ENCODE data around the gene TRIM15.
"Not testable (repeated sequence)": the region's sequence is repeated elsewhere in the genome, so short reads cannot be mapped to it uniquely, and the experiment has no call there.

Gene TRIM15

DNA sequence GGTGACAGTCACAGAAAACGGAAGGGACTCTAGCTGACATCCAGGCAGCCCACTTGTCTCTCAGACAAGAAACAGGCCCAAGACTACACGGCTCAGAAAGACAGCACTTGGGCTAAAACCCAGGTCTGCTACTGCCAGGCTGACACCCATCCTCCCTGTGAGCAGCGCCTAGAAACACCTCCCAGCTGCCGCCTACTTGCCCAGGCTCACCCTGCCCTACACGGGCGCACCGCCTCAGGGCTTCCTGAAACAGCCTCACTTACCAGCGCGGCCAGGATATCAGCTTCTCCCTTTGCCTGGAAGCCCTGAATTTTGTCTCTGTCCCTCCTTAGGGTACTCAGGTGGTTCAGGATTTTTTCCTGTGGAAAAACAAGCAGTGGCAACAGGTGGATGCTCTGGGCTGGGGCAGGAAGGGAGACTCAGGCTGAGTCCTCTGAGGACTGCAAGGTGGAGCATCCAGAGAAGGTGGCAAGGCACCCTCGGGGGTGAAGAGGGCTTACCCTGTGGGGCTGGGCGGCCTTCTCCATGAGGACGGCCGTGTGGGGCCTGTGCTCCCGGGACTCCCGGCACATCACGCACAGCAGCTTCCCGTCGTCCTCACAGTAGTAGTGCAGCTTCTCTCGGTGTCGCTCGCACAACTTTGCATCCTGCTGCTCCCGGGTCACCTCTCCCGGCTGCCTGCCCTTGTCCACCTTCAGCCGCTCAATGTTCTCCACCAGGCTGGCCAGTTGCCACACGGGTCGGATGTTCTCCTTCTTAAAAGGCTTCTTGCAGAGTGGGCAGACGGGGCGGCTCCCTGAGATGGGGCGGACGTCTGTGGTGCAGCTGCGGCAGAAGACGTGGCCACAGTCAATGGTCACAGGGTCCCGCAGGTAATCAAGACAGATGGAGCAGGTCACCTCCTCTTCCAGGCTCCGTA lies 35.1 kb downstream of the TRIM15 start:
- DNase-seq (ENCODE audit: low read depth in 2 of 2), result no peak

DNA sequence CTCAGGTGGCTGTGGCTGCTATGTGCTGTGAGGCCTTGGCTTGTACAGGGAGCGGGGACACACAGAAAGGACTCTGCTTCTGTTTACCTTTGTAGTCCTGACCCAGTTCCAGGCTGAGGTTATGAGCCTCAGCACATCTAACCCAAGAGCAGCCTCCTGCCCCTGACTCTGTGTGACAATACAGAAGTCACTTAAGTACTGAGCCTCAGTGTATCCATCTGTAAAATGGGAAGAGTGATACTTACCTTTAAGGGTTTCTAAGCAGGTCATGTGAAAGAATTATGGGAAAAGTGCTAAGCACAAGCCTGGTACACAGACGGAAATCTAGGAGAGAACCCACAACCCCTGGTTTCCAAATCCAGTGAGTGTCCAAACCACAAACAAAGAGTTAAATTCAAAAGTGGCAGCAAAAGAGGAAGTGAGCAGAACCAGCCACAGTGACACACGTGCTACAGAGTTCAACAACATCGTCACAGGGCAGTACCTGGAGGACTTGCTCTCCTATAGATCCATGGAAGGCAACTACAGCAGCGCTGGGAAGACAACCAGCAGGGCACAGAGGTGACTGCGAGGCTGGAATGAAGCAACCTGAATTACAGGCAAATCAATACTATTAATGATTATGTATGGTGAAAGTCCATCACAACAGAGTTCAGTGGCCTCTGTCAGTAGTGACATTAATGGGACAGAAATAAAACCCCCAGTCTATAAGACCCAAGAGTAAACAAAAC lies 37.4 kb downstream of the TRIM15 start:
- no peak for DNase-seq (ENCODE audit: low read depth in 2 of 2)

DNA sequence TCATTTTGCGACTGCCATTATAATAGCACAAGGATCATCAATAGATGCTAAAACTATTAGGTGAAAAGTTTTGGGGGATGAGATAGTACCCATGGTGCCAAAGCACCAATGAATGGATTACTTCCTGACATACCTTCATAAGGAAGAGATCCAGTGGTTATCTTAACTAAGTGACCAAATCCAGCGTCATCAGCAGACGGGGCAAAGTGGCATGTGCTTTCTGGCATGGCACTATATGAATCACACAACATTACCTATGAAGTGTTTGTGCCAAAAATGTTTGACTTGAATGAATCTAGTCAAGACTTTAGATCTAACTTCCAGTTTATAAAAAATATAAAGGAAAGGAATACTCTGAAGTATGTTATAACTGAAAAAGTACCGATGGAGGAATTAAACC lies 39.0 kb downstream of the TRIM15 start:
- DNase-seq (ENCODE audit: low read depth in 2 of 2), result no peak

DNA sequence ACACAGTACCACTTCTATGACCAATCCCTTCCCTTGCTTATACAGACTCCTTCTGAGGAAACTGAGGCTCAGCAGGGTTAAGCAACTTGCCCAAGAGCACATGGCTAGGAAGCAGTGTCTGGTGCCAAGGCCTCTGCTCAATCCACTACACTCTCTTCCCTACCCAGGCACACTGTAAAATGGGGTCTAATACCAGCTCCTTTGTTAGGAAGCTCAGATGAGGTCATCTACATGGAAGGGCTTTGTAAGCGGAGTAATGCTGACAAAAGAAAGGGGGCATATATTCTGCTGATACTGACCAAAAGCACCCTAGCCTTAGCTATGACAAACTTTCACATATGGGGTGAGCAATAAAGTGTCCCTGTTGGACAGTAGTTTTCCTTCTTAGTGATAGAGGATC lies 40.8 kb downstream of the TRIM15 start:
- no peak for DNase-seq (ENCODE audit: low read depth in 2 of 2)

DNA sequence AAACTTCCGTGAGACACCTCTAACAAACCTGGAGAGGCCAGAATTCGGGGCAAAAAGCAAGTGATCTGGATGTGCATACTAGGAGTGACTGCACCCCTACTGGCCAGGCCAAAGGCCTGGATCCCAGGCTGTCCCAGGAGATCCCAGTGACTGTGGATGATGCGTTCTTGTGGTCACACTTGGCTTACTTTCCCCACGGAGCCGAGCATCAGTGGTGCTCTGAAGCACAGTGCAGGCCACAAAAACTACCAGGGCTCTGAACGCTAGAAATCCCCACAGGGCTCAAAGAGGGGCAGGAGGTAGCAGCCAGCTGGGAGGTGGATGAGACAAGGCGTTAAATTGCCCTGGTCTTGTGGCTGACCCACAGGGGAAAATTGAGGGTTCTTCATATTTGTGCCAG lies 42.8 kb downstream of the TRIM15 start:
- DNase-seq (ENCODE audit: low read depth in 2 of 2), result no peak

DNA sequence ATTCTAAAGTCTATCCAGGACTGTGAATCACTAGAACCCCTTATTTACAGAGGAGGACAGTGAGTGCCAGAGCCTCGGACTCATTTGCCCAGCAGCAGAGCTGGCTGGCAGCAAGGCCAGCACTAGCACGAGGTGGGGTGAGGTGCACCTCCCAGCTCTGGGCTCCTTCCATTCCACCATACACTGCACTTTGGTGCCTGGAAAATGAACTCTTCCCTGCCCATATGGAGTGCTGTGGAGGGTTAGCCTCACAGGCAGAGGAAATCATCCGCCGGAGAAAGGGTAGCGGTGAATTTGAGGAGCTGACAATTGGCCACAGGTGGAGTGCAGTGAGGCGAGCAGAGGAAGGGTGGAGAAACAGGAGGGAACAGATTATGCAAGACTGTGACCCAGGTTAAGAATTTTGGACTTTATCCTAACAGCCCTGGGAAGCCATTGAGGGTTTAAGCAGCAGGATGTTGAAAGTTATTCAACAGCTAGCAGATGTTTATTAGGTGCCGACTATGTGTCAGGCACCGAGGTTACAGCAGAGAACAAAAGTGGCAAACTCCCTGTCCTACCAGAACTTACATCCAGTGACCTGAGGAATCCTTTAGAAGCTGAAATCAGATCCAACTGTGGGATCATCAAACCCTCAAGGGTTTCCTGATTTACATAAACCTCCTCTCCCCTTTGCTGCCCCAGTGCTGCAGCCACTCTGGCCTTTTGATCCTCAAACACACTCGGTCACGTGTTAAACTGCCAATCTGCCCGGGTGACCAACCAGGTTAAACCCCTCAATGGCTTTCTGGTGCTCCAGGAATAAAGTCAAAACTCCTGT lies 43.7 kb downstream of the TRIM15 start:
- no peak for DNase-seq (ENCODE audit: low read depth in 2 of 2)

DNA sequence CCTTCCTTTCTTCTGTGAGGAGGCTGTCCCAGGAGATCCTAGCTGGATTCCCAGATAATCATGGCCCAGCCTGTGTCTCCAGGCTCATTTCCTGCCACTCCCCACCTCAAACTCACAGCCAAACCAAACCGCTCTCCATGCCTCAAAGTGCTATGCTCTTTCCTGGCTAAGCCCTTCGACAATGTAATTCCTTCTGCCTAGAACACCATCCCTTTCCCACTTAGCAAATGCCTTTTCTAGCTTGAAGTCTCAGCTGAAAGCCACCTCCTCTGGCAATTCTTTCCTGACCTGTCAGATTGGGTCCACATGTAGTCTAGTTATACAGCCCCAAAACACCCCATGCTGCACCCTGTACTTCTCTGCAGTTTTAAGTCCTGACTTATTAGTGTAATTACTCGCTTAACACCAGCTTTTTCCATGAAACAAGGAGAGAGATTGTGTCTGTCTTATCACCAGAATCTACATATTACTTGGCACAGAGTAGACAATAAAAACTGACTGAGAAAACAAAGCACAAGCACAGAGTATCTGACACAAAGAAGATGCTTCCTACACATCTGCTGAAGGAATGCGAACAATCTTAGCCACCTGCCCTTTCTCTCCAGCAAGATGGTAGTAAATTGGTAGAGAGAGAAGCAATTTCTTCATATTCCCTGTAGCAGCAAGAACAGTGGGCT lies 44.4 kb downstream of the TRIM15 start:
- DNase-seq (ENCODE audit: low read depth in 2 of 2), result no peak

DNA sequence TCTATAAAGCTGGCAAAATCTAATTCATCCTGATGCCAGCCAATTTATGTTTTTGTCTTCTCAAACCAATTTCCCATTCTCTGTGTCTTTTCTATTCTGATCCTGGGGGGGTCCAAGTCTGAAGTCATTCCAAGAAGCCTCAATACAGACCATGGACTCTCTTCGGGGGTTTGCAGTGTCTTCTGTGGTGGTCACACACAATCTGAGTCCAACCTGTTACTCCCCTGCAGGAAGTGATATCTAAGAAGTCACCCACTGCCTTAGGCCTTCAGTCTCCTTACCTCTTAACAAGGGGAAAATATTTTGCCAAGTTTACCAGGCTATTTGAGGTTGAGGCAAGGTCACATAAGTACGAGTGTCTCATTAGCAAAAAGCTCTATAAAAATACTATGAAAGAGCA lies 48.0 kb downstream of the TRIM15 start:
- DNase-seq (ENCODE audit: low read depth in 2 of 2), result no peak

DNA sequence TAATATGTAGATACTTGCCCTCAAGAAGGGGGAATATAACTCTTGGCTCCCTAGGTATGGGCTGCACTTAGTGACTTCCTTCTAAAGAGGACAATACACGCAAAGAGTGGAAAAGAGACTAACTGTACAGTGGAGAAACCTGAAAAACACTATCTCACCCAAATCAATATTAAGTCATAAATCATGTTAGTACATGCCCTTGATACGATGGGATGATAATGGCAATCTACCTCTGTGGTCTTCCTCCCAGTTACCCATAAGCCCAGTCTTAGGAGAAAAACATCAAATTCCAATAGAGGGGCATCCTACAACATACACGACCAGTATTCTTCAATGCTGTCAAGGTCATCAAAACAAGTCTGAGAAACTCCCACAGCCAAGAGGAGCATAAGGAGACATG lies 48.6 kb downstream of the TRIM15 start:
- no peak for DNase-seq (ENCODE audit: low read depth in 2 of 2)

DNA sequence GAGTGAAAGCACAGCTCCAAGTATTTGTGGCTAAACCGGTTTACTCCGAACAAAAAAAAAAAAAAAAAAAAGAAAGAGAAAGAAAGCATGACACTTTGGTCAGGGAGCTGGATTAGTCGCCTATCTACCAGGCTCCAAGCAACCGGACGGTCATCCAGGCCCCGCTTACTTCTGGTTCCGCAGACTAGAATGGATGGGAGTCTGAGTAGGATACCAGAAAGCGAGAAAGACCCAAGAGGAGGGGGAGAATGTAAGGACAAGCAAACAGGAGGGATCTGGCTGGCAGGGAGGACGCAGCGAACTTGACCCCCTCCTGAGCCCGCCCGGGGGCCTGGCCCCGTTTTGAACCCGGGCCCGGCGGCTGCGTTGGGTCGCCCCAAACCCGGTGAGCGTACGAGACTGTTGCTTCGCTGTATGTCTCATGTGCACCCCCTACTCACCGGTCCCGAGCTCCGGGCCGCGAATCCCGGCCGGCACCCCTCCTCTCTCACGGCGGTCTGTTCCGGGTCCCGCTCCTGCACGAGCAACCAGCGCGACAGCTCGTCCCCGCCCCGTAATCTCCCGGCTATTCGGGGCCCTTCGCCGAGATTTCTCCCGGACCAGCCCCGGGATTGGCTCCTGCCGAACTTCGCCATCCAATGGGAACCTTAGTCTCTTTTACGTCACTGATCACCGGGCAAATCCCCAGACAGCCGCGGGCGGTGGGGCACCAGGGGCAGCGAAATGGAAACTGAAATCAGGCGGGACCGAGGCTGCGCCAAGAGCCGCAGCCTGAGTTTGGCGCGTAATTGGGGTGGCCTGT lies 49.7 kb downstream of the TRIM15 start, which contains the start of gene TRIM26:
Gene TRIM26 (minus strand): TSS at position 542 of the 802 bp plus-strand sequence. CDS start 14,303 bp downstream, outside the sequence.
- peak; percentile 93 to 96 for DNase-seq (ENCODE audit: low read depth in 2 of 2)

DNA sequence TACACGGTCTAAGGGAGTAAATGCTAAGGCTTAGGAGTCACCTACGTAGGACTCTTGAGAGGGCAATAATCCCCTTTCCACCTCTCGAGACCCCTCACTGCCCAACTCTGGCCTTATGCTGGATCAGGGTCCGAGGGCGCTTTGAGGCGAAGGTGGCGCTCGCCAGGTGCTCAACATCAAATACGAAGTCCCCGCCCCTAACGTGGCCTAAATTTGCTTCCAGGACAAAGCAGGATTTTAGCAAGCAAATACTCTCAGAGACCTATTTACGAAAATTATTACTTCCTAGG lies 50.3 kb downstream of the TRIM15 start:
- DNase-seq (ENCODE audit: low read depth in 2 of 2), result no peak

DNA sequence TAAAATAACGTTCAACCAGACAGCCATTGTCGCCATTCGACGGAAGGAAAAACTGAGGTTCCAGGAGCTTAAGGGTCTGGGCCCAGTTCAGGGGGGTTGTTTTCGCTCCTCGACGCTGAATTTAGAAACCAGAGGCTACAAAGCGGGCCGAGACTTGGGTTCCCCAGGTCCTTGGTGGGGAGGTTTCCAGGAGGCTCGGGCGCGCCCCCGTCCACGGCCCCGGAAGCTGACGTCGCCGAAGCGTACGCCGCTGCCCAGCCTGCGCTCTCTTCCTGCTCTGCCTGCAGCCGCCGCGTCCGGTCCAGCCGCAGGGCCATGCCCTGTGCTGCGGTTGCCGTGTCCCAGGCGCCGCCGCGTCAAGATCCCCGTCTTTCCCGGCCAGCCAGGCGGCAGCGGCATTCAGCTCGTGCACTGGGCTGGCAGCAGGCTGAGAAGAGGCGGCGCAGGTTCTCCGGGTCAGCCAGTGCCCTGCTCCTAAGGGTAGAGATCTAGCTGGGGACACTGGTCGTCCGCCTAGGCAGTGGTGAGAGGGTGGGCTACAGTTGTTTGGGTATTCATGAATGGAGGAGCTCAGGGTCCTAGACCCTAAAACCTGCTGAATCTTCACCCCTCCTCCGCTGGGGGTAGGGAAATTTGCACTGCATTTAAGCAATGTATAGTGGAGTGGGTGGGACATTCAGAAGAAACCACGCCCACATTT lies 50.8 kb downstream of the TRIM15 start:
- peak; percentile 49 to 63 for DNase-seq (ENCODE audit: low read depth in 2 of 2)

DNA sequence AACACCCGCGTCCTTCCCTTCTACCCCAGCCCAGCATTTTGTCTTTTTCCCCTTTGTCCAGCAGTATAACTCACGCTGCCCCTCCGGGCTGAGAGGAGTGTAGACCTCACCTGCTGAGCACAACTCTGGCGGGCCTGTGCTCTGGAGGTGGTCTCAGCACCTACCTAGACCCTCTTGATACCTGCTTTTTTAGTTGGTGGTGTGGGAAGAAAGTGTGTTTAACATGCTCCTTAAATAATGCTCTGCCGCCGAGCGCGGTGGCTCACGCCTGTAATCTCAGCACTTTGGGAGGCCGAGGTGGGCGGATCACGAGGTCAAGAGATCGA lies 51.3 kb downstream of the TRIM15 start:
- no peak for DNase-seq (ENCODE audit: low read depth in 2 of 2)

DNA sequence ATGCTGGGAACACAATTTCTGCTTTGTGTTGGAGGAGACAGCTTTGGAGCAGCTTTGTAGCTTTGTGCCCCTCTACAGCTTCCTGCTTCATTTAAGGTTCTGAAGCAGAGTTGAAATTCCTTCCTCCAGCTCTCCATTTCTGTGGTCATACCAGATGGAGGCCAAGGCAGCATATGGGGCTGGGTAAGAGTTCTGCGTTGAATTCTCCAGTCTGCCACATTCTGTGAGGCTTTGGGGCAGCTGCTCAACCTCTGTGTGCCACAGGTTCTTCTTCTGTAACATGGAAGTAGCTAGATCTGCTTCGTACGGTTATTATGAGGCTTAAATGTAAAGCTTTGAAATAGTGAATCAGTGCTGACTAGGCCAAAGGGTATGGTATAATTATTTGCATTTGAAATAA lies 52.8 kb downstream of the TRIM15 start:
- no peak for DNase-seq (ENCODE audit: low read depth in 2 of 2)

DNA sequence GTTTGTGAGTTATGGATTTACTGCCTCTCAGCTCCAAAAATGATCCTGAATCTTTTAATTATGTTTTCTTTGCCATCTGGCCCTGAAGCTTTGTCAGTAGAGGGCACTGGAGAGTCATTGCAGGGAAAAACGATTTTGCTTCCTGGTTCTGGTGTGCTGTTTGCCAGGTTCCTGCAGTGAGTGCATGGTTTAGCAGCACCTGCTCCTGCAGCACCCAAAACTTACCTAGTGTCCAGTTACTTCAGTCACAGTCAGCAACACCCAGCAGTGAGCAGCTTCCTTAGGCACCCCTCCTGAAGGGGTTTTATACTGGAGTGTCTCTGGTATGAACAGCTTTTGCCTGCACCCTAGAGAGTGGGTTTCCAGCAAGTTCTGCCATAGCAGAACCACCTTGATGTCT lies 55.9 kb downstream of the TRIM15 start:
- DNase-seq (ENCODE audit: low read depth in 2 of 2), result no peak

DNA sequence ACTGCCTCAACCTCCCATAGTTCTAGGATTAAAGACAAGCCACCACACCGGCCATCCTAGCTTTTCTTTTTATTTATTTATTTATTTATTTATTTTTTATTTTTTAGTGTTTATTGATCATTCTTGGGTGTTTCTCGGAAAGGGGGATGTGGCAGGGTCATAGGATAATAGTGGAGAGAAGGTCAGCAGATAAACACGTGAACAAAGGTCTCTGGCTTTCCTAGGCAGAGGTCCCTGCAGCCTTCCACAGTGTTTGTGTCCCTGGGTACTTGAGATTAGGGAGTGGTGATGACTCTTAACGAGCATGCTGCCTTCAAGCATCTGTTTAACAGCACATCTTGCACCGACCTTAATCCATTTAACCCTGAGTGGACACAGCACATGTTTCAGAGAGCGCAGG lies 58.0 kb downstream of the TRIM15 start:
- DNase-seq (ENCODE audit: low read depth in 2 of 2), result not testable (repeated sequence)

DNA sequence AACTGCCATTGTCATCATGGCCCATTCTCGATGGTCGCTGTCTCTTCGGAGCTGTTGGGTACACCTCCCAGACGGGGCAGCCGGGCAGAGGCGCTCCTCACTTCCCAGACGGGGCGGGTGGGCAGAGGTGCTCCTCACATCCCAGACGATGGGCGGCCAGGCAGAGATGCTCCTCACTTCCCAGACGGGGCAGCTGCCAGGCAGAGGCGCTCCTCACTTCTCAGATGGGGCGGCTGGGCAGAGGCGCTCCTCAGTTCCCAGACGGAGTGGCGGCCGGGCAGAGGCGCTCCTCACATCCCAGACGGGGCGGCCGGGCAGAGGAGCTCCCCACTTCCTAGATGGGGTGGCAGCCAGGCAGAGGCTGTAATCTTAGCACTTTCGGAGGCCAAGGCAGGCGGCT lies 58.6 kb downstream of the TRIM15 start:
- DNase-seq (ENCODE audit: low read depth in 2 of 2), result not testable (repeated sequence)

Data from stimulated activated CD4-positive, alpha-beta T cell treated with anti-CD3 and anti-CD28 coated beads, Interleukin-12 subunit alpha, Interleukin-12 subunit beta, amount 100 ng/mL, for 24 hours (primary cell).